ENCODE results near the gene ZCCHC24.

ZCCHC24 gene

GRCh38 chr10:79434223-79434687 lies 11.2 kb downstream of the ZCCHC24 start:
- in situ Hi-C loops (cut with MboI; ENCODE audit: low sequenced_read_pairs) = no loop called here

DNA sequence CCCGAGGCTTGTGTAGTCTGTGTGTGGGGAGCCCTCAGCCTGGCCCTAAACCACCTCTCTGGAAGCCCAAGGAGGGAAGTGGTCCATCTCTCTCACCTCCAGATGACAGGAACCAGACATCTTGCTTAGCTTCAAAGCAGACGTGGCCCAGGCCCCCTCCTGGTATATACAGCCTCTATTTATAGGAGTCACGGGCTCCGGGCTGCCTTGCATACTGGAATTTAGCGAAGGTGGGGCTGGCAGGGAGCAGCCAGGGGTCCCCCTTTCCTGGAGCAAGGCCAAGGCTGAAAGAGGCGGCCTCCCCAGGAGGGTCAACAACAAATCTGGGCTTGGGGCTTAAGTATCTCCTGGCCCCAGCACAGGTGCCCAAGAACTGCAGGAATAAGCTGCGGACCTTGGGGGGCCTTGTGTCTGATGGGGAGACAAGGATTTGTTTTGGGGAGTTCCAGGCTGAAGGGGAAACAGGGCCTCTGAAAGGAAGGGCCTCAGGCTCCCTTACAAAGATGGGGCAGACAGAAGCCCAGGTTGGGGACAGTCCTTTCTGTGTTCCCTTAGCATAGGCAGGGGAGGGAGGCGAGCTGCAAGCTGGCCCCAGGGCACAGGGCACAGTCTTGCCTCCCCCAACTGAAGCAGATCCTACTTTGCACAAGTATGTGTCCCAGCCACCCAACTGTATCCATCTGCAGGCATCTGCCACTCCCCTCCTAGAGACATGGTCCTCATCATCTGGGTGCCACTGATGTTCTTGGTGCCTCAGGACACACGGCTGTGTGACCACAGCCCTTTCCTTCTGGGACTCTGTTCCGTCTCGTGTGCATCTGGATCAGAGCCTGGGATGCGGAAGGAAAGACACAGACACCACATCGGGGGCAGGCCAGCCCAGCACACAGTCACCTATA lies 11.9 kb downstream of the ZCCHC24 start:
- in situ Hi-C loops (cut with MboI; ENCODE audit: low sequenced_read_pairs) = no loop called here

DNA sequence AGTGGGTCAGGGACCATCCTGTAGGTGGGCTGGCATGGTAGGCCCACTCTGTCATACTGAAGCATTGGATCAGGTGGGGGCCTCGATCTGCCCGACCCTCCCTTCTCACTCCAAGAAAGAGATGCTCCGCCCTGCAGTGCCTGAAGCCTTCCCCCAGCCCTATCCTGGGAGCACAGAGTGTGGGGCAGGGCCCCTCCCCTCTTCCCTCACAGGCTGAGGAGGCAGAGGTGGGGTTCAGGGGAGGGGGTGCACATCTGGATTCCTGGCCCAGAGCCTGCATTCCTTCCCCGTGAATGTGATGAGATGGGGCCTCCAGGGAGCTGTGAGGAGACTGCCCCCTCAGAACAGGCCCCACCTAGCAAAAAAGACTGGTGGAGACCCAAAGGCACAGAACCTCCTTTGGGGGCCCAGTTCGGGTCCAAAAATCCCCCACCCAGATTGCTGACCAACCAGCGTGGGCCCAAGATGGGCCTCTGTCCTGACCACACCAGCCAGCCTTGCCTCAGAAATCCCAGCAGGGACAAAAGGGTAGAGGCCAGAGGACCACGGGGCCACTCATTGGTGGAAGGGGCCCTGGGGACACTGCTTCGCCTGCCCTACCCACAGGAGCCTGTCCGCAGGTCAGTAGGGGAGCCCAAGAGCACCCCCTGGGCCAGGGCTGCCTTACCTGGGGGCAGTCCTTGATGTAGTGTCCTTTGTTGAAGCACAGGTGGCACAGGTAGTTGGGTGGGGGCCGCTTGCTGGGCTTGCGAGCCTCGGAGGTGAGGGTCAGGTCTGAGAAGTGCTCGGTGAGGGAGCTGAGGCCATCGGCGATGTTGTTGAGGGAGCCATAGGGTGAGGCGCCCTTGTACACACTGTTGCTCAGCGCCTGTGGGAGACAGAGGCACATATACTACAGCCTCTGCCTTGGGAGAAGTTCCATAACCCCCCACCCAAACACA lies 13.3 kb downstream of the ZCCHC24 start:
- in situ Hi-C loops (cut with MboI; ENCODE audit: low sequenced_read_pairs) = no loop called here

GRCh38 chr10:79431428-79431827 lies 14.0 kb downstream of the ZCCHC24 start:
- in situ Hi-C loops (cut with MboI; ENCODE audit: low sequenced_read_pairs) = no loop called here

DNA sequence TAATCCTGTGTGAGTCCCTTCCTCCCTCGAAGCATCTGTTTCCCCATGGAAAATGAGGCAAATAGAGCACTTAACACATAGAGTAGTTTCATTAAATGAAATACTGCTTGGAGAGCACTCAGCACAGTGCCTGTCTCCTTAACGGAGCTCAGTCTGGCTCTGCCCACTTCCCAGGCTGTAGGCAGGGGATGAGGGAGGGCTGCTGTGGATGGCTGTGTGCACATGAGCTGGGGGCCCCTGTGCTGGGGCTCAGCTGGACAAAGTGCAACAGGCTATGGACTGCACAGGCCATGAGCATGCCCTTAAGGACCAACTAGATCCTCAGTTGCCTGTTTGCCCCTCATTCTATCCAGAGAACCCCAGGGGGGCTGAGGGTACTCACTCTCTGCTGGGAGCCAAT lies 14.5 kb downstream of the ZCCHC24 start:
- in situ Hi-C loops (cut with MboI; ENCODE audit: low sequenced_read_pairs) = no loop called here

GRCh38 chr10:79430325-79430905 lies 15.0 kb downstream of the ZCCHC24 start:
- in situ Hi-C loops (cut with MboI; ENCODE audit: low sequenced_read_pairs) = no loop called here

DNA sequence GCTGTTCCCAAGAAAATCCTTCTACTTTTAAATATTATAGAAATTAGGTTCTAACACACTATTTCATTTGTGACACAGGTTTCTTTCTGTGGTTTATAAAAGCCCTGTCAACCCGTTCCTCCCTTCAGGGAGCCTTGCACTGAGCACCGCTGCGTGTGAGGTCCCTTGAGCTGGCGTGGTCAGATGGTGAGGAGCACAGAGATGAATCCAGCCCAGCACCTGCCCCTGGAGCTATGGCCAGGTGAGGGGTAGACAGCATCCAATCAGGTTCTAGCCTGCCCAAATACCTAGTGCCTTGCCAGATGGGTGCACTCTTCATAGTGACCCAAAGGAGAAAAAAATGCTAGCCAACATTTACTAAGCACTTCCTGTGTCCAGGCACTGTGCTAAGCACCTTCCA lies 15.7 kb downstream of the ZCCHC24 start:
- in situ Hi-C loops (cut with MboI; ENCODE audit: low sequenced_read_pairs) = no loop called here

DNA sequence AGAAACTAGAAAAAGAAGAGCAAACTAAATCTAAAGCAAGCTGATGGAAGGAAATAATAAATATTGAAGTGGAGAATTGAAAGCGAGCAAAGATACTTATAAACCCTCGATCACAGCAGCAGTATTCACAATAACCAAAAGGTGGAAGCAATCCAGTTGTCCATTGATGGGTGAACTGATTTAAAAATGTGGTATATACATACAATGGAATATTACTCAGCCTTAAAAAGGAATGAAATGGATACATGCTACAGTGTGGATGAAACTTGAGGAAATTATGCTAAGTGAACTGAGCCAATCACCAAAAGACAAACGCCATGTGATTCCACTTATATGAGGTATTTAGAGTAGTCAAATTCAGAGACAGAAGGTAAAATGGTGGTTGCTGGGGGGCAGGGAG lies 17.5 kb downstream of the ZCCHC24 start:
- in situ Hi-C loops (cut with MboI; ENCODE audit: low sequenced_read_pairs) = no loop called here

DNA sequence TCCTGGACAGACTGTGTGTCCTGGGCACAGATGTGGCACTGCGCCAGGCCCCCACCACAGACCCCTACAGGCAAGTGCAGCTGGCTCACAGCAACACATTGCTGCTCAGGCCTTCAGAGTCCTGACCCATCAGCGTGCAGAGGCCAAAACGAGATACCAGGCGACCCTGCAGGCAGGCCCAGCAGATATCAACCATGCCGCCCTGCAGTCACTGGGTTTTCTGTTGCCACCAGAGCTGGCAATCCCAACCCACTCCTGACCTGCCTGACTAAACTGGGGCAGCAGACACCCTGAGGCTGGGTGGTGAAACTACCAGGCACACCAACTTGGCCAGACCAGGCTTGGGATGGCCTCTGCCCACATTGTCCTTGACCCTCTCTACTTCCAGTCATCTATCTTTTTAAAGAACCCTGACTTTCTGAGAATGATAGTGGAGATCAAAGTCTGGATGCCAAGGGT lies 20.3 kb downstream of the ZCCHC24 start:
- in situ Hi-C loops (cut with MboI; ENCODE audit: low sequenced_read_pairs) = no loop called here

- in situ Hi-C loops (cut with MboI; ENCODE audit: low sequenced_read_pairs) = no loop called here
Observed at GRCh38 chr10:79424221-79425073, 21.0 kb downstream of the ZCCHC24 start.

DNA sequence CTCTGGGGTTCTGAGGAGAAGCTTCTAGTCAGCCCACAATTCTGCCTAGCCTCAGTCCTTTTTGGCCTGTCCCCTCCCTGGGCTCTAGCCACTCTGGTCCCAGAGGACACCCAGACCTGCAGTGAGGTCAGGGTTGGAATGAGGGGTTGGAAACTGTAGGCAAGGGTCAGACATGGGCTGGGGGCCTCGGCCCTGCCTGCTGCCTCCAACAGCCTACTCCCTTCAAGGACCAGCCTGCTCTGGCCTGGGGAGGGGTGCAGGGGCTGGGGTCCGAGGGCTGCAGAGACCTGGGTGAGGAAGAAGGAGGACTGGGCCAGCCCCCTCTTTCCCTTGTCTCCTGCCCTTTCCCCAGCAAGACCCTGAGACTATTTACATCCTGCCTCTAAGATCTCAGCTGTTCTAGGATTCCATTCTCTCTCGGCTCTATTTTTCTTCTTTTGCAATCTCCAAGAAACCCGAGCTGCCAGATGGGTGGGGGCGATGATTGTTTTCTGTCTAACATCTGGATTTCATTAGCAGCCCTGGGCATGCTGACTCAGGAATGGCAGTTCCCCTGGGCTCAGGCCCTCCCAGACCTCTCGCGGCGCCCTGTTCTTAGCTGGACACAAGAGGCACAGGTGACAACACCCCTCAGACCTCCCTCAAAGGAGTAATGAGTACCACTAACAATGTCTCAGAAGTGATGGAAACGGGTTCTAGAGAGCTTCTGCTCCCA lies 23.1 kb downstream of the ZCCHC24 start:
- in situ Hi-C loops (cut with MboI; ENCODE audit: low sequenced_read_pairs) = no loop called here

DNA sequence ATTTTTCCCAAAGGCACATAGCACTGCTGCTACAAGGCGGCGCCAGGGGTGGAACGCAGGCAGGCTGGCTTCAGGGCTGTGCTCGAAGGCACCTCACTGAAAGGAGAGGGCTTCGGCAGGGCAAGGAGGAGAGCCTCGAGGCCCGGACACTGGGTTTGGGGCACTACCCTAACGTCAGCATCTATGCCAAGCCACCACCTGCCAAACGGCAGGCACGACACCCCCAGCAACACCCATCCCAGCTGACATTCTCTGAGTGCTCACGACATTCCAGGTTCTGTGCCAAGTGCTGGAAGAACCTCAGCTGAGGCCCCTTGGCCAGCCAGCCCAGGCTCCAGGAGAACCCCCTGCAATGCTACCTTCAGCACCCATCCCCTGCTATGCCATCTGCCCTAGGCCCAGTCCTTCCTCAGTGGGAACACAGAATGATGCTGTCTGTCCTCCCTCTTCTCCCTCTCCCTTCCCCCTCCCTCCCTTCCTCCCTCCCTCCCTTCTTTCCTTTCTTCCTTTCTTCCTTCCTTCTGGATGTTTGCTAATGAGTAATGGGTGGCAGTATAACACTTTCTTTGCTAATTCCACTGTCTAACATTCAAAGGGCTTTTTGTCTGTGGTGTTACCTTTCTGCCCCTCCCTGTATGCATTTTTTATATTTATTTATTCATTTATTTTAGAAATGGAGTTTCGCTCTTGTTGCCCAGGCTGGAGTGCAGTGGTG lies 24.3 kb downstream of the ZCCHC24 start:
- in situ Hi-C loops (cut with MboI; ENCODE audit: low sequenced_read_pairs) = no loop called here

- in situ Hi-C loops (cut with MboI; ENCODE audit: low sequenced_read_pairs) = no loop called here
Observed at GRCh38 chr10:79418886-79419595, 26.4 kb downstream of the ZCCHC24 start.

GRCh38 chr10:79418274-79418673 lies 27.1 kb downstream of the ZCCHC24 start:
- in situ Hi-C loops (cut with MboI; ENCODE audit: low sequenced_read_pairs) = no loop called here

GRCh38 chr10:79417731-79418130 lies 27.7 kb downstream of the ZCCHC24 start:
- in situ Hi-C loops (cut with MboI; ENCODE audit: low sequenced_read_pairs) = no loop called here

GRCh38 chr10:79417266-79417665 lies 28.2 kb downstream of the ZCCHC24 start:
- in situ Hi-C loops (cut with MboI; ENCODE audit: low sequenced_read_pairs) = no loop called here

DNA sequence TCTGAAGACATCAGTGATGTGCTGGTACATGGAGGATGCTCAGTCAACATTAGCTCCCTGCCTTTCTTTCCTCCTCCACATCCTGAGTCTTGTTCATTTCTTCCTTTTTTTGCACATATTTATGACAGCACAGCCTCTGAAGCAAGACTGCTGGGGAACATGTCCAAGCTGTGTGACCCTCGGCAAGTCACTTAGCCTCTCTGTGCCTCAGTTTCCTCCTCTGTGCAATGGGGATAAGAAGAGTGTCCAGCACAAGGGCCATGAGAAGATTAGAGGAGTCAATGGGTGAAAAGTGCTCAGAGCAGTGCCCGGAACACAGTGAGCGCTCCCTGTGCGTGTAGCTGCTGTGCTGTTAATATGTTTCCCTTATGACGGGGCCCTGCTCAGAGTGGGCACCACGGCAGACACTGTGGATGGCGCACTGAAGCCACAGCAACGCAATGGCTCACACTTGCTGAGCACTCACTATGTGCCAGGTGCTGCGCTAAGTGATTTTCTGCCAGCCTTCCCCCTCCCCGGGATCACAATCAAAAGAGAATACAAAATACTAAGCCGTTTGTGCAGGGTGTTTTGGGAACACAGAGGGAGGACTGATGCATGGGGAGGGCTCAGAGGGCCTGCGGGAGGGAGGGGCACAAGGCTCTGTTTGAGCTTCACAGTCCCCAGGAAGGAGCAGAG lies 28.7 kb downstream of the ZCCHC24 start:
- in situ Hi-C loops (cut with MboI; ENCODE audit: low sequenced_read_pairs) = no loop called here
